Mesothelial cell of epicardium (in vitro differentiated cells): Measurements from ENCODE around the gene TNRC18. TPM values are rescaled to one million over a fixed set of nuclear protein-coding genes. Genes with fewer than 3 reads are reported as not detected.
"Not testable (repeated sequence)": the region's sequence is repeated elsewhere in the genome, so short reads cannot be mapped to it uniquely, and the experiment has no call there.

Experiments
- DNase-seq, 2 experiments: peaks; one replicate each; pipeline ENCODE4 v3.0.0; 2021; ENCODE audit warnings: low spot score in 2 of 2; ENCODE audit not compliant: unreplicated experiment in 2 of 2
- H3K27ac Mint-ChIP-seq: 2 replicates; pipeline ENCODE4 v1.8.0; 2021; ENCODE audit warnings: mixed read lengths
- H3K27me3 Mint-ChIP-seq: 2 replicates; pipeline ENCODE4 v1.8.0; 2021; ENCODE audit warnings: low read depth, mixed read lengths
- H3K36me3 Mint-ChIP-seq: 2 replicates; pipeline ENCODE4 v1.8.0; 2021; ENCODE audit warnings: mixed read lengths
- H3K4me1 Mint-ChIP-seq: 2 replicates; pipeline ENCODE4 v1.8.0; 2021; ENCODE audit warnings: mixed read lengths
- H3K4me3 Mint-ChIP-seq: 2 replicates; pipeline ENCODE4 v1.8.0; 2021; ENCODE audit warnings: mild to moderate bottlenecking, moderate library complexity, mixed read lengths
- H3K9me3 Mint-ChIP-seq: 2 replicates; pipeline ENCODE4 v1.8.0; 2021; ENCODE audit warnings: mixed read lengths
- total RNA-seq: library from RNA; stranded (reverse); gene quantifications from 3 replicates; pipeline ENCODE4 v1.2.1, GENCODE V29; 2021
- TF ChIP-seq, protein P1 (sequence below): fragments of 200-600 bp; sonication (generic); IDR thresholded peaks from one replicate; pipeline ENCODE4 v1.5.0; 2021; ENCODE audit warnings: antibody characterized with exemption; ENCODE audit not compliant: unreplicated experiment

Gene TNRC18
- total RNA-seq, 1 donor from 2014 or later = 171 TPM

DNA sequence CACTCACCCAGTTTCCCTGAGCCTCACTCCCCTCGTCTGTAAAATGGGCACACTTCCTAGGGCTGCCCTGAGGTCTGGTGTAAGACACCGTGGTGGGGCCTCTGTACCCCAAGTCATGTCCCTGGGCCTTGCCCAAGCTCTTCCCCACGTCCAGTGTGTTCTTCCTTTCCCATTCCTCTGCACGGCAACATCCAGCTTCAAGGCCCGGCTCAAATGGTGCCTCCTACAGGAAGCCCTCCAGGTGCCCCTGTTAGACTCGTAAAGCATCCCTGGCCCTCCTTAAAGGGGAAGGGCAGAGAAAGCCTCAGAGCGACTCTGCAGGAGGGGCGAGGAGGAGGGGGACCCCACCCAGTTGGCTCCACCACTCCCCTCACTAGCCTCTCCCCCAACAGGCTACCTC is 132.3 kb downstream of the TNRC18 start:
- Mint-ChIP-seq H3K4me1 (no peaks in the 10 kb centered on the region), H3K27me3 (no peaks in the 10 kb centered on the region), H3K9me3 (peaks cover 4% of the 10 kb centered on the region), H3K36me3 (peaks cover 33% of the 10 kb centered on the region), H3K27ac (no peak overlapping the region), H3K4me3 (no peak overlapping the region)
- TF ChIP-seq, protein P1, sequence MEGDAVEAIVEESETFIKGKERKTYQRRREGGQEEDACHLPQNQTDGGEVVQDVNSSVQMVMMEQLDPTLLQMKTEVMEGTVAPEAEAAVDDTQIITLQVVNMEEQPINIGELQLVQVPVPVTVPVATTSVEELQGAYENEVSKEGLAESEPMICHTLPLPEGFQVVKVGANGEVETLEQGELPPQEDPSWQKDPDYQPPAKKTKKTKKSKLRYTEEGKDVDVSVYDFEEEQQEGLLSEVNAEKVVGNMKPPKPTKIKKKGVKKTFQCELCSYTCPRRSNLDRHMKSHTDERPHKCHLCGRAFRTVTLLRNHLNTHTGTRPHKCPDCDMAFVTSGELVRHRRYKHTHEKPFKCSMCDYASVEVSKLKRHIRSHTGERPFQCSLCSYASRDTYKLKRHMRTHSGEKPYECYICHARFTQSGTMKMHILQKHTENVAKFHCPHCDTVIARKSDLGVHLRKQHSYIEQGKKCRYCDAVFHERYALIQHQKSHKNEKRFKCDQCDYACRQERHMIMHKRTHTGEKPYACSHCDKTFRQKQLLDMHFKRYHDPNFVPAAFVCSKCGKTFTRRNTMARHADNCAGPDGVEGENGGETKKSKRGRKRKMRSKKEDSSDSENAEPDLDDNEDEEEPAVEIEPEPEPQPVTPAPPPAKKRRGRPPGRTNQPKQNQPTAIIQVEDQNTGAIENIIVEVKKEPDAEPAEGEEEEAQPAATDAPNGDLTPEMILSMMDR = no peak
- no peak for DNase-seq

DNA sequence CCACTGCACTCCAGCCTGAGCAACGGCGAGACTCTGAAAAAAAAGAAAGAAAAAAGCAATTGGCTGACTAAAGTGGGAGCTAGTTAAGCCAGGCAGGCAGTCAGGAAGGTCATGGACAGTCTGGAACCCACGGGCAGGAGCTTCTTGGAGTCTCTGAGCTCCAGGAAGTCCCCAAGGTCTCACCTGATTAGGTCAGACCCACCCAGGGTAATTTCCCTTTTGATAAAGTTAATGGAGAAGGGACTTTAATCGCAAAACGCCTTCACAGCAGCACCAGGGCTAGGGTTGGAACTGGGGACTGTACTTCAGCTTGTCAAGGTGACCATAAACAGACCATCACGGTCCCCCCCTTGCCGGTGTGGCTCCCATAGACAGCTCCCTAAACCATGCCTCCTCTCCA is 134.3 kb downstream of the TNRC18 start:
- H3K36me3 Mint-ChIP-seq = peaks cover 23% of the 10 kb centered on the region
- no peaks in the 10 kb centered on the region for H3K27me3 Mint-ChIP-seq
- DNase-seq = no peak
- TF ChIP-seq, protein P1 = no peak
- peaks cover 1% of the 10 kb centered on the region for H3K4me1 Mint-ChIP-seq
- H3K9me3 Mint-ChIP-seq = peaks cover 1% of the 10 kb centered on the region
- no peak overlapping the region for H3K4me3 Mint-ChIP-seq
- H3K27ac Mint-ChIP-seq = no peak overlapping the region

DNA sequence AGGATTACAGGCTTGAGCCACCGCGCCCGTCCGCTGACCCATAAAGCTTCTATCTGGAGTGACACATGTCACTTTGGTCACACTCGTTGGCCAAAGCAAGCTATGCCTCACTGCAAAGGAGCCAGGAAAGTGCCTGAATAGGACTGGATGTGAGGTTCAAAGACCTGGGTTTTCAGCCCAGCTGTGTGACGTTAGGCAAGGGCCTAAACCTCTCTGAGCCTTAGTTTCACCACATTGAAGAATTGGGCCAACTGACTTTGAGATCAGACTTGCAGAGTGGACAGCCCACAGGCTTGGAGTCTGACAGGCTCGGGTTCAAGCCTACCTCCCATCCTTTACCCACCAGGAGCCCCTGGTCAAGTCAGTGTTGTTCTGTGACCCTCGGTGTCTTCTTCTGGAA is 135.1 kb downstream of the TNRC18 start:
- not testable (repeated sequence) for H3K27ac Mint-ChIP-seq, DNase-seq, H3K9me3 Mint-ChIP-seq, H3K4me3 Mint-ChIP-seq, H3K27me3 Mint-ChIP-seq, H3K4me1 Mint-ChIP-seq
- H3K36me3 Mint-ChIP-seq = peaks cover 17% of the 10 kb centered on the region

DNA sequence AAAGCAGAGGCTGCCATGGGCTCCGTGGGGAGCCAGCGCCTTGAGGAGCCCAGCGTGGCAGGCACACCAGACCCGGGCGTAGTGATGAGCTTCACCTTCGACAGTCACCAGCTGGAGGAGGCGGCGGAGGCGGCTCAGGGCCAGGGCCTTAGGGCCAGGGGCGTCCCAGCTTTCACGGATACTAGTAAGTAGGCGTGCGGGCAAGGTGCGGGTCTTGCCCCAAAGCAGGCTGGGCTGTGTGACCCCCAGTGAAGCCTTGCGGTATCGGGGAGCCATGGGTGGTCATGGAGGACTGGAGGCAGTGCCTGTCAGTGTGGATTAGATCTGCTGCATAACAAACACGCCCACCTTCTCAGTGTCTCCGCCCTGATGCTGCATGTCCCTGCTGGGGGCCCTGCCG is 135.8 kb downstream of the TNRC18 start:
- H3K36me3 Mint-ChIP-seq = peaks cover 12% of the 10 kb centered on the region
- no peak for DNase-seq
- H3K4me1 Mint-ChIP-seq = peaks cover 3% of the 10 kb centered on the region
- no peak overlapping the region for H3K27ac Mint-ChIP-seq
- TF ChIP-seq, protein P1 = no peak
- no peaks in the 10 kb centered on the region for H3K27me3 Mint-ChIP-seq
- no peaks in the 10 kb centered on the region for H3K9me3 Mint-ChIP-seq
- H3K4me3 Mint-ChIP-seq = no peak overlapping the region

DNA sequence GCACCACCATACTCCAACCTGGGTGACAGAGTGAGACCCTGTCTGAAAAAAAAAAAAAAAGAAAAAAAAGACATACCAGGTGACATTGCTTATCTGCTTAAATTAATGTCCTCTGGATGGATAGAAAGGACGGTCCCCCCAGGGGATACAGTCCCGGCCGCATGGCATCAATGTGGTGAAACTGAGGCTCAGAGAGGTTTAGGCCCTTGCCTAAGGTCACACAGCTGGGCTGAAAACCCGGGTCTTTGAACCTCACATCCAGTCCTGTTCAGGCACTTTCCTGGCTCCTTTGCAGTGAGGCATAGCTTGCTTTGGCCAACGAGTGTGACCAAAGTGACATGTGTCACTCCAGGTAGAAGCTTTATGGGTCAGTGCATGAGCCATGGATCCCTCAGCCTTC is 136.3 kb downstream of the TNRC18 start:
- H3K27ac Mint-ChIP-seq, H3K4me3 Mint-ChIP-seq, H3K27me3 Mint-ChIP-seq, DNase-seq, H3K9me3 Mint-ChIP-seq, H3K4me1 Mint-ChIP-seq: not testable (repeated sequence)
- peaks cover 12% of the 10 kb centered on the region for H3K36me3 Mint-ChIP-seq

DNA sequence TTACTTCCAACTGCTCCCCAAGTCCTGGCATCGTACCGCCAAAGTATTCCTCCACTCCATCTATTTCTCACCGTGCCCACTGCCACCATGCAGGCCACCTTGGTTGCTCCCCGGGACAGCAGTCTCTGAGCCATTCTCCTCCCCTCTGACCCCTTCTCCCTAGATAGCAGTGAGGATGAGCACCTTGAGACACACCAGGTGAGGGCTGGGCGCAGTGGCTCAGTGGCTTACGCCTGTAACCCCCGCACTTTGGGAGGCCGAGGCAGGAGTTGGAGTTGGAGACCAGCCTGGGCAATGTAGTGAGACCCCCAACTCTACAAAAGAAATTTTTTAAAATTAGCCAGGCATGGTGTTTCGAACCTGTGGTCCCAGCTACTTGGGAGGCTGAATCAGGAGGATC is 136.7 kb downstream of the TNRC18 start:
- H3K4me3 Mint-ChIP-seq = no peak overlapping the region
- H3K36me3 Mint-ChIP-seq = peaks cover 12% of the 10 kb centered on the region
- H3K9me3 Mint-ChIP-seq = no peaks in the 10 kb centered on the region
- H3K27me3 Mint-ChIP-seq = no peaks in the 10 kb centered on the region
- H3K27ac Mint-ChIP-seq = no peak overlapping the region
- TF ChIP-seq, protein P1 = no peak
- peaks cover 3% of the 10 kb centered on the region for H3K4me1 Mint-ChIP-seq
- DNase-seq = no peak
